Lung microvascular endothelial cell (primary cell): ENCODE measurements around the gene UNC79. TPM values are rescaled to one million over a fixed set of nuclear protein-coding genes. Genes with fewer than 3 reads are reported as not detected.

Source experiments
- DNase-seq, 2 donors: peaks; one replicate each; pipeline versions ENCODE4 v3.0.0 to v3.0.0-alpha.2; 2010; ENCODE audit warnings: low read depth in 2 of 2
- total RNA-seq: library from RNA; depleted of rRNA; stranded (reverse); fragments of >200 nt; gene quantifications from 2 replicates; pipeline ENCODE4 v1.2.1, GENCODE V29; 2014

Gene UNC79
- total RNA-seq, 1 donor from 2014 or later, result not detected

DNA sequence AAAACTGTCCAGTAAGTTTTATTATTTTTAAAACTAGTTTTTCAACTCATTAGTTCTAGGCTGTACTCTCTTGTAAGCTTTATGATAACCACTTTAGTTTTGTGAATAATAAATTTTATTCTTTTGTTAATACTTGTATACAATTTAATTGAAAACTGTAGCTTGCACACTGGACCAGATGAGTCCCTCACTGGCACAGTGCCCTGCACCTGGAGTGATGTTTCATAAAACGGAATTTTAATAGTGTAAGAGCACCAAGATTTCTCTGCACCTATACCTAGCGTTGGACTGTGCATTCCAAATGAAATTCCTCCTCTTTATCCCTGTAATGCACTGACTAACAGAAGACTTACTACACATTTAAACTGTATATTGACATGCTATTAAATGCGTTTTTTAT, 276.7 kb downstream of the UNC79 start:
- DNase-seq, result no peak

DNA sequence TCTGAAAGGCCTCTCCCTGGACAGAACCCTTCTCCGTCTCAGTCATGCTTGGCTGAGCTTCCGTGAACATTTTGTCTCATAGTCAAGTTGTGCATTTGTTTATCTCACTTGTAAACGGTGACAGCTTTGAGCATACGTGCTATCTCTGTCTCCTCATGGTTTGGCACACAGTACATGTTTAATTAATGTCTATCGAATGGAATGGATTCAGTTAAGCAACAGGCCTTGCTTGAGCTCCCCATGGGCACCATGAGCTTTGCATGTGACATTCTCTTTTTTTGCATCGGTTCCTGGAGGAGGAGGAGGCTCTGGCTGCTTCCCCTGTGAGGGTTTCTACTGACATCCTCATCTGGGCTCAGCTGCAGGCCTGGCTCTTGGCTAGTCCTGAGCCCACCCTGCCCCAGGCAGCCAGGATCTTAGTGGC, 277.6 kb downstream of the UNC79 start:
- no peak for DNase-seq

DNA sequence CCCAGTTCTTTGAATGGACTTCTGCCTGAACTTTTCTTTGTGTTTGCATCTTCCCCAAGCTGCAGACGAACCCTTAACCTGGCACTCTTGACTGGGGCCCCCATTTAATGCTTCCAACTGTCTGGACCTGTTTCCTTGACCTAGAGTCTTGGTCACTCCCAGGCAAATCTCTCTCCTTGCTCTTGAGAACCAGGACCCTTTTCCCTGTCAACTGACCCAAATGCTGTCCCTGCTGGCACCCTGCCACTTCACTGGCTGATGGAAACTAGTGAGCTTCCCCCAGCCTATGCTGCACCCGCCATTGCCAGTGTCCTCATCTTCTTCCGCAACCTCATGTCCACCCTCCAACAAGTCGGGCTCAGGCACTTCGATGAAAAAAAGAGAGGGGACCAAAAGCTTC, 278.1 kb downstream of the UNC79 start:
- DNase-seq, result no peak

DNA sequence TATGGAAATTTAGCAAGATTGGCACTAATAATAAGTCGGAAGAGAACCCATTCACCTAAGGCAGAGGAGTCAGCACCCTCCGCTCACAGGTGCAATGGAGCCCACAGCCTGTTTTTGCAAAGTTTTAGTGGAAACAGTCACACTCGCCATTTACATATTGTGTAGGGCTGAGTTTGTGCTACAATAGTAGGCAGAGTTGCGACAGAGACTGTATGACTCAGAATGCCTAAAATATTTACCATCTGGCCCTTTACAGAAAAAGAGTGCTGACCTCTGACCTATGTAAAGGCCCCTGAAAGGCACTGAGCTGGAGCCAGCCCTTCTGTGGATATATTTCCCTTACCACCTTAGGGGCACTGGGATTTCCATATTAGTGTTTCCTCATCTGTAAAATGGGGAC, 278.5 kb downstream of the UNC79 start:
- no peak for DNase-seq

DNA sequence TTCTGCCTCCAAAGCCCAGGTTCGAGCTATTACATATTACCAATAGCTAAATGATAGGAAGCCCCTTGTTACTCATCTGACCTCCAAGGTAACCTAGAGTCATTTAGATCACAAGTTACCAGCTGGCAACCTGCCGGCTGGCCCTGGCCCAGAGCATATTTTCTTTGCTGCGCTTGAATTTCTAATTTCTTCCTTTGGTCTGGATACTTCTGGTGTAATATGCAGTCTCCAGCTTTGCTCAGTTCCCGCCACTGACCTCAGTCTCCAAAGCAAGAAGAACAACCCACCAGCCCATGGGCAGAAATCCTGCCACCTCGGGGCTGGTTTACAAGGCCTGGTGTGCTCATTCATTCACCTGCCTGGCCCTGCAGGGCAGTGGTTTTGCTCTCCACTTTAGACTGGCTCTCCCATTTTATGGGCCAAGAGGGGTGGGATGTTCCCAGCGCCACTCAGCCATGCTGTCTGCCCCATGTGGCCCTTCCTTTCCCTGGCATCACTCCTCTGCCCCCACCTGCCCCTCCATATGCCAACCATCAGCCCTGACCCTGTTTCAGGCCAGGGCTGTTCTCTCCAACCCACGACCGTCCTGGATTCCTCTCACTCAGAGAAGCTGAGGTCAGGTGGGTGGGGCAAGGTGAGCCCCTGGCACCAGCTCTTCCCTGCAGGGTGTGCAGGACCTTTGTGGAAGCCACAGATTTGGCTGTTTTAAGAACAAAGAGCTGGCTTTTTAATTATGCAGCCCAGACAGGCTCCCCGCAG, 281.5 kb downstream of the UNC79 start:
- no peak for DNase-seq

DNA sequence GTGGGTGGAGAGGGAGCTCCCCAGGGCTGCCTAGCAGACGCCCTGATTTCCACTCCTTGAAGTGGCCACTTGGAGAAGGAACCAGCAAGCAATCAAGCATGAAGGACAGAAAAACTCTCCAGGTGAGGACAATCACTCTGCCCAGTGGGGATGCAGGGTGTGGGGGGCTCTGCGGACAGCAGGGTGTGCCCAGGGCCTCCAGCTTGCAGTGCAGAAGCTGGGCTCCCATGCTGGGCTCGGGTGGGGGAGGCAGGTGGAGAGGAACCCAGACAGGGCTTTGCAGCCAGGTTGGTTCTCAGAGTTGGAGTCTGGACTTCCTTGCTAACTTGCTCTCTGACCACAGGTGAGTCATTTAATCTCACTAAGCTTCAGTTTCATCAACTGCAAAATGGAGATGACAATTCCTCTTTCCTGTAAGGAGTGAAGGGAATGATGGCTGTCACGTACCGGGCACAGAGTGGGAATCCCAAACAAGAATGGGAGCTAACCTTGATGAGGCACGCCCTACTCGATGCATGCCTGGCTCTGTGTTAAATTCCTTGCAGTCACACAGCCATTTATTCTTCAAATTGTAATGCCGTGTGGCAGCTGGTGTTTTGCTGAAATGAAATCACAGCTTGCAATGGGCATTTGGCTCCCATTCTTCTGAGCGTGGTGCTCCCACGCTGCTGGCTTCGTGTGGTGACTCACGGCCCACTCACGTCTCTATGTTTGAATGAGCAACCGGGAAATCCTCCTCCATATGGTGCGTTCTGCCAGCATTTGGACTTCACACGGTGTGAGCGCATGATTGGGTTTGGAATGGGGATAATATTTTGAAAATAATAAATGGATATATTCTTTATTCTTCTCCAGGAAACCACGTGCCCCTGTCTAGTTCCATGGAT, 282.3 kb downstream of the UNC79 start:
- no peak for DNase-seq

DNA sequence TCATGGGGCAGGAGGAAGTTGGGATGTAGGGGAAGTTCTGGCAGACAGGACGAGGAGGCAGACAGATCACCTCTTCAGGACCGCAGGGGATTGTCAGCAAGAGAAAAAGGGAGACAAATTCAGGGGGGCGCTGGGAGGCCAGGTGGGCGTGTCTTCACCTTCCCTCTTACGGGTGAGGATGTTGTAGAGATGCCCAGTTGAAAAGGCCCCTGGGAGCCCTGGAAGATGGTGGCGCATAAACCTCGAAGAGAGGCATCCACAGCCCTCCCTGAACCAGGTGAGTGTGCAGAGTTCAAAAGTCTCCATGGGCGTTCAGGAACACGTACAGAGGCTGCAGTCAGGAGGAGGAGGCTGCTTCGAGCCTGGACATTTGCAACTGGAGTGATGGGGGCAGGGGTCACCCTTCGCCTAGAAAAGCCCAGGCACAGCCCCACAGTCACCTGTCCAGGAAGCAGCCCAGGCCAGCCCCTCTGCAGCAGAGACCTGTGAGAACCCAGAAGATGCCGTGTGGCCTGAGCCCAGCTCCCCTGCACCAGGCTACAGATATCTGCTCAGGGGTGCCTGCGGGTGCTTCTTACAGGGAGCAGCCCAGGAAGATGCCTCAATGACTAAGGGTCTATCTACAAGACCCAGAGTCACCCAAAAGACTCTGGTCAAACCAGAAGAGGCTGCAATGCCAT, 283.1 kb downstream of the UNC79 start:
- DNase-seq, result no peak

DNA sequence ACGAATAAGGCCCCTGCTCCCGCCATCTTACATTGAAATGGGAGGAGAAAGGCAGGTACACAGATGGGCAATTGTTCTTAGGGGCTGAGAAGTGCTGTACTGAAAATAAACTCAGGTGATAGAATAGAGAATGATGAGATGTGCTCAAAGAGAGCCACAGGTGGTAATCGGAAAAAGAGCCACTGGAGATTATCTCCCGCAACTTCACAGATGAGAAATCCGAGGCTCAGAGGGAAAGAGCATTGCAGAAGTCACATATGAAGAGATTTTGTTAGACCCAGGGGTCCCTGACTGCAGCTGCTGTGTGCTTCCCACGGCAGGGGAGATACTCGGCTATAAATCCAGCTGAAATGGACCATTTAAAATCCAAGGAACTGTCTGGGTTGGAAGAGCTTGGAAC, 283.9 kb downstream of the UNC79 start:
- DNase-seq, result no peak

DNA sequence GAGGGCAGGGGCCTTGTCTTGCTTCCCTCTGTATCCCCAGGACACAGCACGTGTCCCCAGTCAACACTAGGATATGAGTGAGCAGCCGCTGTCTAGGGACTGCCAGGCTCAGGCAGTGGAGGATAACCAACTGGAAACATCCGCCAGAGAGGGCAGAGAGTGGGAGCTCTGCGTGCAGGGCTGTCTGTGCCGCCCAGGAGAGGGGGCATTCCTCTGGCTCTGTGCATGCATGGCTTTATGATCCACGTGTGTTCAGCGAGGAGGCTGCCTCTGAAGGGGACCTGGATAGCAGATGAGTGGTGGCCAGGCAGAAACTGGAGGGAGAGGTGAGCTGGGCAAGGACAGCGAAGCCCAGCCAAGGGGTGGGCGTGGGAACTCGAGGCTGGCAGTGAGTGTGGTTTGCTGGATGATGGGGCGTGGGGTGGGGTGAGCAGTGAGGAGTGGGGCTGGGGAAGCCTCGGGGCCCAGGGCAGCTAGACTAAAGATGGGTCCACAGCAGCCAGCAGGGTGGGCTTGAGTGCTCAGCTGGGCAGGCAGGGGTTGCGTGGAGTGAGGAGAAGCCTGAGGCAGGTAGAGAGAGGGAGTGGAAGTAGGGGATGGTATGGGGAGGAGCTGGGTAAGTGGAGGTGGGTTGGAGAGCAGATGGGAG, 284.7 kb downstream of the UNC79 start:
- DNase-seq, result no peak

DNA sequence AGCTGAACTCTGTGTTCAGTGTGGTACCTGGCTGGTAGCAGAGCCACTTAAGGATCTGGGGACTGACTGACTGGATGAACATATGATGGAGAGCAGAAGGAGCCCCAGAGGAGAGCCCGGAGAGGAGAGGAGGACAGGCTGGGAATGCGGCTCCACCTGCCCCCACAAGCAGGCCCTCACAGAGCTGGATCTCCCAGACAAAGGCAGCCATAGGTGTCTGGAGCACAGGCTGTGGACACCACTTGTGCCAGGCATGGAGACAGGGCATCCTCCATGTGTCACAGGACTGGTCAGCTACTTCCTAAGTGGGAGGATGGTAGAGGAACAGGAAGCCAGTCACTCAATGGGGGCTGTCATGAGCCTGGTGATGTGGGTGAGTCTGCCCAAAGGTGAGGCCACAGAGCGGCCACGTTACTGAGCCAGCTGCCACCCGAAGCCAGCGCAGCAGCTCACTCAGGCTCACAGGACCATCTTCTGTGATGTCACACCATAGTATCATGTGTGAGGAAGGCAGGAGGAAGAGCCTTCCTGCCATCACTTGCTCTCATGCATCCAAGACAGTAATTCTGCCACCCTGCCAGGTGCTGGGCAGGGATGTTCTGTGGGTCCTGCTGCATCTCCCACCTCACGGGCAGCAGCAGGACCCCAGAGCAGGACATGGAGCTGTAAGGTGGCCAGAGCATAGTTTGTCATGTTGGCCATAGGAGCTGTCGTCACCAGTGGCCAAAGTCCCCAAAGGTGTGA, 285.4 kb downstream of the UNC79 start:
- DNase-seq, result no peak

DNA sequence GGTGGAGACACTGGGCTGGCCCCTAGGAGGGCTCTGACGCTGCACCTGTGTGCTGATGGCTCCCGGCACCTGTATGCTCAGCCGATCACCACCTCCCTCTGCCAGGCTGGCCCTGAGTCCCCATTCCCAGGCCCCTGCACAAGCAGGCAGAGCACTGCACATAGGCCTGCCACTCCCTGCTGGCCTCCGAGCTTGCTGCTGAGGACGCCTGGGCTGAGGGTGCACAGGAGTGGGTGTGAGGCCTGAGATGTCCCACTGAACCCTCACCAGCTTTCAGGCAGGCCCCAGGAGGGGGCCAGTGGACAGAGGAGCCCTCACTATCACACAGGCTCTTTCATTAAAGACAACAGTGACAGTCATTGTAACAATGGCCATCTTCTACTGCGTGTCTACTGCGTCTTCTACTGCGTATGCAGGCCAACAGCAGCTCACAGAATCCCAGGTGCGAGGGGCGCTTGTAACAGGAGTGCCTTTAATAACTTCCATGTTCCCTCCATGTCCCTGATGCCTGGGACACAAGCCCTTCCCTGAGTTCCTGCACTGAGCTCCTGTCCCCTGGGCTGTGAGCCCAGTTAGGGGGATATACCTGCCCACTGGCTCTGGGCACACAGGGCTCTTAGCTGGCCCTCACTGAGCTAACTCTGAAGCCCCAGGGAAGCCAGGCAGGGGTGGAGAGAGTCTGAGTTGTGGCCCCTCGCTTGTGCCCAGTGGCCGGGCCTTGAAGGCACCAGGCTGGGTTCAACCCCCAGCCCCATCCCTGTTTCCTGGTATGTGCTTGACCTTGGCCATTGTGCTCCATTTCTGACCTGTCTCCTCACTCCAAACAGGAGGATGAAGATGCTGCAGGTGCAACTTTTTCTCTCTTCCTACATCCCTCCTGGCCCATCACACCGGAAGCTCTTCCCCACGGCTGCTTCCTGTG, 286.3 kb downstream of the UNC79 start:
- DNase-seq, result no peak

DNA sequence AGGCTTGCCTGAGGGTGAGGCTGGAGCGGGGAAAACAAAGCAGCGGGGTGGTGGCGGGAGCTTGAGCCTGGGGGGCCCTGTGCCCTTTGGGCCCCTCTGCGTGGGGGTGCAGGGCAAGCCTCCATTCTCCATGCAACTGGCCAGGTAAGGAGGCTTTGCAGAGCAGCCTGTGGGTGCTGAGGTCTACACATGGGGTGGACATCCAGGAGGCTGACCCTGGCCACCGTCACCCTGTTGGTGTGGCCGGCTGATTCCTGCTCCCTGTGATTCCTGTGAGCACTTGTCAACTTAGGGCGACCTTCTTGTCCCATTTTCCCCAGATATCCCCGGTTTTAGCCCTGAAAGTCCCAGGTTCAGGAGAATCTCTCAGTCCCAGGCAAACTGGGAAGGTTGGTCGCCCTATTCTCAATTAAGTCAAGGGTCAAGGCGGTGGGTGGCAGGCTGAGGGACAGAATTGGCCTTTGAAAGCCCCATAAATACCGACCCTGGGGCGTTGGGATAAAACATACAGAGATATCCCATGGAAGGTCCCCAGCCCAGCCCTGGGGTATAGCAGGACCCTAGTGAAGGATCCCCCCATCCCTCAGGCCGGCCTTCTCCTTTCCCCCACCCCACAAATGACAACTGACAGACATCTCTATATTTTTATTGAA, 287.1 kb downstream of the UNC79 start:
- no peak for DNase-seq

DNA sequence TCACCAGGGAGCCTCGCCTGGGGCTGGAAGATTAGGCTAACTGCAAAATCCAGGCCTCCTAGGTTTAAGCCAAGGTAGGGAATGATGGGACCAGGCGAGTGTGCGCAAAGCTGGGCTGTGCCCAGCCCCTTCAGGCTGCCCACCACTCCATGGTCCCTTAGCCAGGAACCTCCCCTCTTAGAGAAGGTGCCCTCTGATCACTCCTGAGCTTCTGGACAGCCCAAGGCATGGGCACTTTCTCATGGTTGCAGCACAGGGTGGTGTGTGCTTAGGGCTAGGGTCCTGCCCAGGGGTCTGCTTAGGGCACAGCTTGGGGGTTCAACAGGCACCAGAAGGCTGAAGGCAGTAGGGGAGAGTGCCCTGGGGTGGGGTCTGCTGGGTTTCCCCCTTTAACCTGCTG, 288.5 kb downstream of the UNC79 start:
- no peak for DNase-seq

DNA sequence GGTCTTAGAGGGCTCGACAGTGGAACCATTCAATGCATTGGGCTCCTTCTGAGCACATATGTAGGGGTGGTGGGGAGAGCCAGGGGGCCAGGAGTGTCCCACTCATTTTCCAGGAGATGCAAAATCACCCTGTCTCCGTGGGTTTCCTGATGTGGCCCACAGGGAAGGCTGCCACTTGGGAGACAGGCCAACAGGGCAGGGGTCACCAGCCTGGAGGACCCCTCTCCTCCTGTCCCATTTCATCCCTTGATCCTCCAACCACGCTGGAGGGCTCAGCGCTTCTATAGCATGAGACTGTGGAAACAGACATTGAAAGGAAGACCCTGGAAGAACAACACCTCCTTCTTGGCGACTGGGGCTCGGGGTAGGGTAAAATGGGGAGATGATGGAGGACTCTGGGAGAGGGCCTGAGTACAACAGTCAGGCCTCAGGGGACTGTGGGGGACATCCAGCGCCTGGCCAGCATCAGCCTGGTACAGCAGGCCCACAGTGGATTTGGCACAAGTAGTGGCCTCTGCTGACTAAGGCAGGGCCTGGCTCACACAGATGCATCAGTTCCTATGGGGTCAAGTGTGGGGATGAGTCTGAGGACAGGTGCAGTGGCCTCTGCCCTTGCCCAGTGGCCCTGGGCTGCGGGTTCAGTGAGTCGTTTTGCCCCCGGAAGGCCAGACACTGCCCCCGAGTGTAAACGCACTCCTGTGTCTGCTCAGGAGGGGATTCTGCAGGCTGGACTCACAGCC, 289.5 kb downstream of the UNC79 start:
- DNase-seq, result no peak

DNA sequence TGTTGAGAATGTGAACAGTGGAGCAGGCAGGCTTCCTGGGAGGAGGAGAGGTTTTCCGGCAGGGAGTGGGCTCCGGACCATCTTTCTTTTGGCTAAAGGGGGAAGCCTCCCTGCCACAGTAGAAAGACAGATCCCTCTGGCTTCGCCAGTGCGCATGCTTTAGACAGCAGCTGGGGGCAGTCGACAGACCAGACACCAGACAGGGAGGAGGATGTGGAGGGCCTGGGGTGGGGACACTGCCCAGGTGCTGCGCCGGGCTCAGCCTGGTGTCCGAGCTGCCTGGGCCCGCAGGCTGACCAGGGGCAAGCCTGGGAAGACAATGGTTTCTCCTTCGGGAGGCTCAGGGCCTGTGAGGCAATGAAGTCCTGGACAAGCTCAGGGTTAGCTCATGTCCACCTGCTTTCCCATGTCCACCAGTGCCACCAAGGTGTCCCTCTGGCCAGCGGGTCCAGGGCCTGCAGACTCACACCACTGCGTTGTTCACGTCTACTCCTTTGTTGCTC, 290.3 kb downstream of the UNC79 start:
- DNase-seq, result no peak

DNA sequence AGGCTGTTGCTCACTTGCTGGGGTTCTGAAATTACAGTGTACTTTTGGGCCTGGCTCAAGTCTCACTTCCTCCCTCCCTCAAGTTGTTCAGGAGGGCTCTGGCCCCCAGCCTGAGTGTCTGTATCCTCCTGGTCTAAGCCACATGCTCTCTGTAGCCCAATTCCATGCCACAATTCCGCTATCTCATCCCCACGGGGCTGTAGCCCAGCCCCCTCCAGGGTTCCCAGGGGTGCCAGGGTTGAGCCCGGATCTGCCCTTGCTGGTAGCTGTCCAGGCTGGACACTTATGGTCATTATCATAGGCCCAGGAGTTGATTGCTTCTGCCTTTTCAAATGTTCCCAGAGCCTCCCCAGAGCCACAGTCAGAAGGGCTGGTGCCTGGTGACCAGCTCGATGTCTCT, 292.3 kb downstream of the UNC79 start:
- no peak for DNase-seq

DNA sequence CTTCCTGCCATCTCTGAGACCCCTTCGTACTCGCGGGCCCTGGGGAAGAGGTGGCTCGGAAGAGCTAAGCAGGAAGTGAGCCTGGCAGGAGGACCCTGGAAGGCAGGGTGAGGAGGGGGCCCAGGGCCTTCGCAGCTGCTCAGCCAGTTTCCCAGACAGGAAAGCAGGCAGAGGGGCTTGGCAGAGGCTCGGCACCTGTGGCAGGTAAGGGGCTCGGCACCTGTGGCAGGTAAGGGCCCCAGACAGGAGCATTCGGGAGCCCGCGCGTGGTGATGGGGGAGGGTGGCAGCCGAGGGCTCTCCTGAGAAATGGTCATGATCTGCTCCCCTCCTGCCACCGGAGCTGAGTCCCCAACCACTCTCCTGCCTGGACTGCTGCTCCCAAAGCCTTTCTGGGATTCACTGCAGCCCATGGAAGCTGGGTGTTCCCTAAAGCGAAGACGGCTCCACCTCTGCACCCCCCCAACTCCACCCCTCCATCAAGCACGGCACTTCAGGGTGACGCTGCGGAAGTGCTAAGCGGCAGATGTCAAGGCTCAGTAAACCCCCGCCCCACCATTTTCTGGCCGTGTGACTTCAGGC, 294.4 kb downstream of the UNC79 start:
- DNase-seq, result no peak

DNA sequence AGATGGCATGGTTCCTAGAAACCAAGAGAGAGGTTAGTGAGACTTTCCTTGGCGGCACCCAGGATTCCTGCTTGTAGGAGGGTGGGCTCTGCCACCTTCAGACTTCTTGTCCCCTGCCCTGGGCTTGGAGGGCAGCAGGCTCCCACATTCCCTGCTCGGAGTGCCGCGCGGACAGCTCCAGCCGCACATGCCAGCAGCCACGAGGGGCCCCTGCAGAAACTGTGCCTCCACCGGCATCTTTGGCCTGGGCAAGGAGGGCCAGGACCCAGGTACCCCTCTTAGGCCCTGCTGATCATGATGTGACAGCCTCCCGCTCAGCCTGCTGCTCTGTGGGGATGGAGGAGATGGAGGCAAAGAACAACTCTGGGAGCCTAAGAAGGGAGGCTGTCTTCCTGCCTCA, 295.3 kb downstream of the UNC79 start:
- DNase-seq, result no peak
